ENCODE measurements around the gene EXOC3.
A peak's percentile ranks its signal among the peaks of the same experiment; 100 is the strongest.
"Not testable (repeated sequence)": the region's sequence is repeated elsewhere in the genome, so short reads cannot be mapped to it uniquely, and the experiment has no call there.

EXOC3 gene

GRCh38 chr5:458547-459353, 15.8 kb downstream of the EXOC3 start:
- no peak for DNase-seq

GRCh38 chr5:459562-460272, 16.7 kb downstream of the EXOC3 start:
- DNase-seq: no peak

- DNase-seq: no peak
These were observed 17.3 kb downstream of the EXOC3 start for GRCh38 chr5:460273-460625.

GRCh38 chr5:462051-462481, 19.1 kb downstream of the EXOC3 start:
- DNase-seq: no peak

GRCh38 chr5:463301-463700, 20.3 kb downstream of the EXOC3 start:
- no peak for DNase-seq

- DNase-seq: no peak
These were observed 21.0 kb downstream of the EXOC3 start for GRCh38 chr5:463952-464351.

- no peak for DNase-seq
These were observed 21.5 kb downstream of the EXOC3 start for GRCh38 chr5:464446-464842.

- no peak for DNase-seq
These were observed 22.0 kb downstream of the EXOC3 start for GRCh38 chr5:464843-465590.

- no peak for DNase-seq
These were observed 22.8 kb downstream of the EXOC3 start for GRCh38 chr5:465591-466403.

- no peak for DNase-seq
These were observed 23.8 kb downstream of the EXOC3 start for GRCh38 chr5:466661-467310.

GRCh38 chr5:468401-468800, 25.4 kb downstream of the EXOC3 start:
- DNase-seq: no peak

GRCh38 chr5:469752-470483, 26.9 kb downstream of the EXOC3 start:
- DNase-seq: no peak

- DNase-seq: no peak
These were observed 28.2 kb downstream of the EXOC3 start for GRCh38 chr5:470961-471749.

- DNase-seq: no peak
These were observed 28.7 kb downstream of the EXOC3 start for GRCh38 chr5:471750-472058.

- DNase-seq: no peak
These were observed 29.2 kb downstream of the EXOC3 start for GRCh38 chr5:472076-472655.

GRCh38 chr5:472656-473550, 29.9 kb downstream of the EXOC3 start:
- peak; percentile 89 for DNase-seq

- DNase-seq: no peak
These were observed 30.7 kb downstream of the EXOC3 start for GRCh38 chr5:473551-474192.

- DNase-seq: not testable (repeated sequence)
These were observed 31.4 kb downstream of the EXOC3 start for GRCh38 chr5:474232-474839.
